Panc1 (cell line): Measurements from ENCODE around the gene SEM1. TPM values are rescaled to one million over a fixed set of nuclear protein-coding genes. Genes with fewer than 3 reads are reported as not detected.

Experiments
- ATAC-seq: fragments of 200-7000 bp; cut with Tn5 transposase; 2 replicates; pipeline ENCODE4 v1.9.1; 2020; ENCODE audit warnings: mild to moderate bottlenecking, moderate library complexity
- BruUV-seq: library from RNA; stranded (reverse); fragments of 400-500 nt; replicated peaks from 2 replicates; lab custom pipeline; 2021; lab: Mats Ljungman, UMichigan
- CTCF ChIA-PET: fragments of 300-600 bp; sonication (Branson Sonifier 250); formaldehyde crosslinking; loops from one replicate; lab custom pipeline; 2022; ENCODE audit warnings: antibody characterized with exemption; lab: Charles Lee
- POLR2A ChIA-PET: fragments of 300-600 bp; sonication (Branson Sonifier 250); formaldehyde crosslinking; loops from one replicate; lab custom pipeline; 2022; ENCODE audit warnings: antibody characterized with exemption; lab: Charles Lee
- DNase-seq: peaks from one replicate; pipeline ENCODE4 v3.0.0-alpha.2; 2010; ENCODE audit warnings: low read depth, low spot score
- H3K27ac ChIP-seq: 2 replicates; pipeline ENCODE4 v1.5.1; 2011; ENCODE audit warnings: mild to moderate bottlenecking, low read length, inconsistent platforms
- H3K27me3 ChIP-seq: fragments of 200-500 bp; sonication (Bioruptor generic); 2 replicates; pipeline ENCODE4 v1.6.0; 2014; ENCODE audit warnings: low read length, inconsistent platforms; ENCODE audit not compliant: control insufficient read depth, insufficient read depth
- H3K36me3 ChIP-seq: fragments of 200-500 bp; sonication (Bioruptor generic); 2 replicates; pipeline ENCODE4 v1.5.1; 2014; ENCODE audit warnings: inconsistent platforms, mild to moderate bottlenecking, low read length, moderate library complexity; ENCODE audit not compliant: control insufficient read depth, insufficient read depth
- H3K4me1 ChIP-seq: 2 replicates; pipeline ENCODE4 v1.5.1; 2011; ENCODE audit warnings: inconsistent platforms, mild to moderate bottlenecking, low read length, moderate library complexity; ENCODE audit not compliant: control insufficient read depth, insufficient read depth
- H3K4me3 ChIP-seq, 2 experiments: 2 replicates each; pipeline ENCODE4 v1.5.1; 2011 to 2012; ENCODE audit warnings: low read depth in 2 of 2, low read length in 2 of 2, mild to moderate bottlenecking in 2 of 2, inconsistent platforms in 1 of 2, moderate library complexity in 1 of 2
- H3K9me3 ChIP-seq: fragments of 200-500 bp; sonication (Bioruptor generic); 2 replicates; pipeline ENCODE4 v1.5.1; 2014; ENCODE audit warnings: low read depth, mild to moderate bottlenecking, inconsistent platforms, low read length, moderate library complexity; ENCODE audit not compliant: control insufficient read depth, insufficient read depth
- CTCF ChIP-seq: fragments of 450-650 bp; IDR thresholded peaks from 2 replicates; pipeline ENCODE4 v1.5.1; 2017; ENCODE audit warnings: mild to moderate bottlenecking
- POLR2AphosphoS5 ChIP-seq: IDR thresholded peaks from 2 replicates; pipeline ENCODE4 v1.6.1; 2012; ENCODE audit warnings: mild to moderate bottlenecking, low read depth, low read length, moderate library complexity
- SIN3A ChIP-seq: IDR thresholded peaks from 2 replicates; pipeline ENCODE4 v1.6.1; 2012; ENCODE audit warnings: low read depth, mild to moderate bottlenecking, low read length, moderate library complexity, borderline replicate concordance; ENCODE audit not compliant: insufficient read depth
- TCF7L2 ChIP-seq: IDR thresholded peaks from 2 replicates; pipeline ENCODE4 v1.6.1; 2011; ENCODE audit warnings: mild to moderate bottlenecking, low read depth, low read length, inconsistent platforms
- in situ Hi-C: cut with HindIII; loops from 2 replicates; pipeline ENCODE4 v1.10.0; 2016; ENCODE audit warnings: low sequenced_read_pairs, low pct_unique_long_range_greater_than_20kb
- intact Hi-C: fragments of 100-400 bp; cut with micrococcal nuclease; formaldehyde crosslinking; loops from one replicate; pipeline ENCODE4 v1.10.0; 2022; ENCODE audit not compliant: unreplicated experiment
- total RNA-seq: library from RNA; stranded (reverse); gene quantifications from one replicate; pipeline ENCODE4 v1.2.1, GENCODE V29; 2021; ENCODE audit not compliant: unreplicated experiment
- TF ChIP-seq, protein P1 (sequence below), 2 experiments: IDR thresholded peaks; 2 replicates each; pipeline ENCODE4 v1.6.1; 2011 to 2012; ENCODE audit warnings: low read depth in 2 of 2, control low read depth in 1 of 2, low read length in 1 of 2, mild to moderate bottlenecking in 1 of 2, moderate library complexity in 1 of 2; ENCODE audit not compliant: insufficient read depth in 1 of 2

The SEM1 gene
- total RNA-seq, 1 experiment from 2014 or later, result 67.8 TPM

DNA sequence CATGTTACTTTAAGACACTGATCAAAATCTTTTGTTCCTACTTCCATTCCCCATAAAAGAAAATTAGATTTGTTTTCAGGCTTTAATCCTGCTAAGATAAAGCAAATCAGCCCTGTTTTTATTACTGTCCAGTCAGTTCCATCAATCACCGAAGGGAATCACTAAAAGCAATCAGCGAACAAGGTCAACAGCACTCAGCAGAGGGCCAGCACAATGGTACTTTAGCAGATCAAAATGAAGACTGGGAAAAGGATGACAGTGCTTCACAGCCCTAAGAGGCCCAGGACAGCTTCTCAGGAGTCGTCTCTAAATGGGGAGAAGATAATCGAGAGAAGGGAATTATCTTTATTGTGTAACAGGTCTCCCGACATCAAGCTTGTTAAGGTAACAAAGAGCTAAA, 32.7 kb downstream of the SEM1 start:
- ChIA-PET POLR2A (no interaction called here), CTCF (no interaction called here)
- Histone ChIP-seq H3K27me3 (no peaks in the 10 kb centered on the region), H3K36me3 (no peaks in the 10 kb centered on the region), H3K27ac (no peak overlapping the region), H3K4me3 (no peak overlapping the region), H3K9me3 (no peaks in the 10 kb centered on the region), H3K4me1 (no peaks in the 10 kb centered on the region)
- no peak for TF ChIP-seq TCF7L2
- TF ChIP-seq CTCF, result no peak
- TF ChIP-seq, protein P1, sequence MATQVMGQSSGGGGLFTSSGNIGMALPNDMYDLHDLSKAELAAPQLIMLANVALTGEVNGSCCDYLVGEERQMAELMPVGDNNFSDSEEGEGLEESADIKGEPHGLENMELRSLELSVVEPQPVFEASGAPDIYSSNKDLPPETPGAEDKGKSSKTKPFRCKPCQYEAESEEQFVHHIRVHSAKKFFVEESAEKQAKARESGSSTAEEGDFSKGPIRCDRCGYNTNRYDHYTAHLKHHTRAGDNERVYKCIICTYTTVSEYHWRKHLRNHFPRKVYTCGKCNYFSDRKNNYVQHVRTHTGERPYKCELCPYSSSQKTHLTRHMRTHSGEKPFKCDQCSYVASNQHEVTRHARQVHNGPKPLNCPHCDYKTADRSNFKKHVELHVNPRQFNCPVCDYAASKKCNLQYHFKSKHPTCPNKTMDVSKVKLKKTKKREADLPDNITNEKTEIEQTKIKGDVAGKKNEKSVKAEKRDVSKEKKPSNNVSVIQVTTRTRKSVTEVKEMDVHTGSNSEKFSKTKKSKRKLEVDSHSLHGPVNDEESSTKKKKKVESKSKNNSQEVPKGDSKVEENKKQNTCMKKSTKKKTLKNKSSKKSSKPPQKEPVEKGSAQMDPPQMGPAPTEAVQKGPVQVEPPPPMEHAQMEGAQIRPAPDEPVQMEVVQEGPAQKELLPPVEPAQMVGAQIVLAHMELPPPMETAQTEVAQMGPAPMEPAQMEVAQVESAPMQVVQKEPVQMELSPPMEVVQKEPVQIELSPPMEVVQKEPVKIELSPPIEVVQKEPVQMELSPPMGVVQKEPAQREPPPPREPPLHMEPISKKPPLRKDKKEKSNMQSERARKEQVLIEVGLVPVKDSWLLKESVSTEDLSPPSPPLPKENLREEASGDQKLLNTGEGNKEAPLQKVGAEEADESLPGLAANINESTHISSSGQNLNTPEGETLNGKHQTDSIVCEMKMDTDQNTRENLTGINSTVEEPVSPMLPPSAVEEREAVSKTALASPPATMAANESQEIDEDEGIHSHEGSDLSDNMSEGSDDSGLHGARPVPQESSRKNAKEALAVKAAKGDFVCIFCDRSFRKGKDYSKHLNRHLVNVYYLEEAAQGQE (IDR thresholded peaks at IDR 0.05; ENCODE audit: insufficient read depth in 1 of 2, low read depth in 2 of 2, low read length in 1 of 2), result no peak
- no peak for TF ChIP-seq POLR2AphosphoS5
- no peak for TF ChIP-seq SIN3A
- intact Hi-C loops (no loop called here), in situ Hi-C loops (no loop called here)
- no TSS peak for BruUV-seq
- ATAC-seq (no peak), DNase-seq (no peak)

DNA sequence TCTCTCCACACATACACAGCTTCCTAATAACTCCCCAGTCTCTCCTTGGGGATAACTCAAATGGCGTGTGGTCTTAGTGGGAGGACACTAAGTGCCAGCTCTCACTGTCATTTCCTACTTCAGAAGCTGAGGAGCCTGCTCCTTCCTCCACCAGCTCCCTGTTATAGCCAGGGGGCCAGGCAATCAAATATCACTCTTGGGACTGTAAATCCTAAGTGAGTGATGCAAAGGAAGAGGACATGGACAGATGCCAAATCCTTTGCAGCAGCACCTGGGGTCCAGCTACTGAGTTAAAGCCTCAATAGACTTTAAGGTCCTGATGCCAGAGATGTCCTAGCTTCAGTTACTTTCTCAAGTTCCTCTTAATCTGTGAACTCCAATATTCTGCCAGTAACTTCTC, 34.1 kb downstream of the SEM1 start:
- in situ Hi-C loops (no loop called here), intact Hi-C loops (no loop called here)
- H3K27ac ChIP-seq, result no peak overlapping the region
- ATAC-seq, result no peak
- H3K9me3 ChIP-seq, result no peaks in the 10 kb centered on the region
- CTCF ChIA-PET, result no interaction called here
- H3K27me3 ChIP-seq, result no peaks in the 10 kb centered on the region
- TF ChIP-seq POLR2AphosphoS5 (no peak), CTCF (no peak), SIN3A (no peak), TCF7L2 (no peak)
- TF ChIP-seq, protein P1 (IDR thresholded peaks at IDR 0.05; ENCODE audit: insufficient read depth in 1 of 2, low read depth in 2 of 2, low read length in 1 of 2), result no peak
- DNase-seq, result no peak
- BruUV-seq, result no TSS peak
- no peaks in the 10 kb centered on the region for H3K4me1 ChIP-seq
- POLR2A ChIA-PET, result no interaction called here
- H3K36me3 ChIP-seq, result no peaks in the 10 kb centered on the region
- H3K4me3 ChIP-seq, result no peak overlapping the region
